Measurements from ENCODE around the gene OAT. TPM values are rescaled to one million over a fixed set of nuclear protein-coding genes. Genes with fewer than 3 reads are reported as not detected.

Gene OAT
- total and polyA plus RNA-seq, 12 donors: 15.1 to 46.9 (median 31.5) TPM

- Histone ChIP-seq H3K27ac (no peak overlapping the region), H3K4me3 (no peak overlapping the region), H3K4me1 (peaks cover 0 to 22% (median 7%) of the 10 kb centered on the region in 9 donors), H3K36me3 (no peaks in the 10 kb centered on the region), H3K27me3 (peaks cover 0 to 16% (median 6%) of the 10 kb centered on the region in 7 donors), H3K9me3 (no peaks in the 10 kb centered on the region)
- no peak for TF ChIP-seq CTCF (IDR thresholded peaks at IDR 0.05)
- DNase-seq: no peak
- 67 to 85% methylated on average over 5 of the region's 5 CpGs for WGBS, 2 donors
- intact Hi-C loops (cut with DNase I): no loop called here
- ATAC-seq: no peak
Observed at GRCh38 chr10:124460144-124460543, 41.4 kb upstream of the OAT start.

- no peak for TF ChIP-seq CTCF (IDR thresholded peaks at IDR 0.05)
- H3K36me3 ChIP-seq: no peaks in the 10 kb centered on the region
- H3K4me1 ChIP-seq: peaks cover 0 to 16% (median 6%) of the 10 kb centered on the region in 9 donors
- intact Hi-C loops (cut with DNase I): no loop called here
- no peak overlapping the region for H3K4me3 ChIP-seq
- no peak for DNase-seq
- peaks cover 0 to 23% (median 14%) of the 10 kb centered on the region in 7 donors for H3K27me3 ChIP-seq
- WGBS, 2 donors: 32 to 48% methylated on average over 1 of the region's 1 CpG
- H3K9me3 ChIP-seq: no peaks in the 10 kb centered on the region
- no peak overlapping the region for H3K27ac ChIP-seq
- ATAC-seq: no peak
Observed at GRCh38 chr10:124459395-124459794, 40.7 kb upstream of the OAT start.

- Histone ChIP-seq H3K4me1 (peaks cover 0 to 11% (median 5%) of the 10 kb centered on the region in 9 donors), H3K9me3 (no peaks in the 10 kb centered on the region), H3K27ac (no peak overlapping the region), H3K4me3 (no peak overlapping the region), H3K27me3 (peaks cover 0 to 28% (median 19%) of the 10 kb centered on the region in 7 donors), H3K36me3 (no peaks in the 10 kb centered on the region)
- no peak for TF ChIP-seq CTCF (IDR thresholded peaks at IDR 0.05)
- ATAC-seq: no peak
- WGBS, 2 donors: 50 to 64% methylated on average over 2 of the region's 2 CpGs
- no peak for DNase-seq
- intact Hi-C loops (cut with DNase I): no loop called here
Observed at GRCh38 chr10:124458889-124459288, 40.2 kb upstream of the OAT start.

- no peaks in the 10 kb centered on the region for H3K36me3 ChIP-seq
- H3K27ac ChIP-seq: no peak overlapping the region
- ATAC-seq: no peak
- TF ChIP-seq CTCF (IDR thresholded peaks at IDR 0.05): no peak
- no peak for DNase-seq
- no peaks in the 10 kb centered on the region for H3K9me3 ChIP-seq
- H3K27me3 ChIP-seq: peaks cover 0 to 32% (median 23%) of the 10 kb centered on the region in 7 donors
- H3K4me1 ChIP-seq: peaks cover 0 to 9% (median 5%) of the 10 kb centered on the region in 9 donors
- intact Hi-C loops (cut with DNase I): no loop called here
- WGBS, 2 donors: 85 to 86% methylated on average over 4 of the region's 4 CpGs
- H3K4me3 ChIP-seq: no peak overlapping the region
Observed at GRCh38 chr10:124458473-124458872, 39.8 kb upstream of the OAT start.

Data from heart right ventricle (tissue), 16 donors.